Prostate gland (tissue), 2 donors: ENCODE measurements around the gene VOPP1.

Experiments
- POLR2A ChIP-seq: fragments of 450-650 bp; IDR thresholded peaks from one replicate; pipeline ENCODE4 v1.6.1; 2016; ENCODE audit warnings: antibody characterized with exemption, mild to moderate bottlenecking
- POLR2AphosphoS5 ChIP-seq: sonication (generic); formaldehyde crosslinking; IDR thresholded peaks from one replicate; pipeline ENCODE4 v1.6.1; 2017; ENCODE audit warnings: antibody characterized with exemption
- TF ChIP-seq, protein P1 (sequence below), 4 experiments: fragments of 200-600 bp in 2 of 4; fragments of 450-650 bp in 2 of 4; sonication (generic) in 2 of 4; IDR thresholded peaks; 1 replicate in 3 of 4; 2 replicates in 1 of 4; pipeline ENCODE4 v1.5.1; 2016 to 2019; ENCODE audit warnings: antibody characterized with exemption in 4 of 4, mild to moderate bottlenecking in 2 of 4, moderate library complexity in 2 of 4

DNA sequence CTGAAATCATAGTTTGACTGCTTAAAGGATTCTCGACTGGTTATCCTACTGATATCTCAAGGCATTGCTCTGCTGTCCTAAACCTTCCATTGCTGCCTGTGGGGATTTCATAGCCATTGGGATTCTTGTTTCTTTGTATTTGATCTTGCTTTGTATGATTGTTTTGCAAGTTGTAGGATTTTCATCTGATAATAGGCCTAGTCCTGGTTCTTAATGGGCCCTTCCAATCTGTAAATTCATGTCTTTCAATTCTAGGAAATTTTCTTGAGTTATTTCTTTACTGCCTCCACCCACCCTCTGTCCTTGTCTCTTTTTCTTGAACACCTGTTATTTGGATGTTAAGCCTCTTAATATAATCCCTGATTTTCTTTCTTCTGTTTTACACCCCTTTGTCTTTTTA, 134.9 kb downstream of the VOPP1 start:
- TF ChIP-seq, protein P1, sequence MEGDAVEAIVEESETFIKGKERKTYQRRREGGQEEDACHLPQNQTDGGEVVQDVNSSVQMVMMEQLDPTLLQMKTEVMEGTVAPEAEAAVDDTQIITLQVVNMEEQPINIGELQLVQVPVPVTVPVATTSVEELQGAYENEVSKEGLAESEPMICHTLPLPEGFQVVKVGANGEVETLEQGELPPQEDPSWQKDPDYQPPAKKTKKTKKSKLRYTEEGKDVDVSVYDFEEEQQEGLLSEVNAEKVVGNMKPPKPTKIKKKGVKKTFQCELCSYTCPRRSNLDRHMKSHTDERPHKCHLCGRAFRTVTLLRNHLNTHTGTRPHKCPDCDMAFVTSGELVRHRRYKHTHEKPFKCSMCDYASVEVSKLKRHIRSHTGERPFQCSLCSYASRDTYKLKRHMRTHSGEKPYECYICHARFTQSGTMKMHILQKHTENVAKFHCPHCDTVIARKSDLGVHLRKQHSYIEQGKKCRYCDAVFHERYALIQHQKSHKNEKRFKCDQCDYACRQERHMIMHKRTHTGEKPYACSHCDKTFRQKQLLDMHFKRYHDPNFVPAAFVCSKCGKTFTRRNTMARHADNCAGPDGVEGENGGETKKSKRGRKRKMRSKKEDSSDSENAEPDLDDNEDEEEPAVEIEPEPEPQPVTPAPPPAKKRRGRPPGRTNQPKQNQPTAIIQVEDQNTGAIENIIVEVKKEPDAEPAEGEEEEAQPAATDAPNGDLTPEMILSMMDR (IDR thresholded peaks at IDR 0.05), result no peak
- TF ChIP-seq POLR2A (no peak), POLR2AphosphoS5 (no peak)
